ENCODE results near the gene ST6GALNAC4.

Gene ST6GALNAC4

GRCh38 chr9:127874301-127875221 is 42.3 kb downstream of the ST6GALNAC4 start:
- in situ Hi-C loops (cut with HindIII; ENCODE audit: low sequenced_read_pairs): loop anchor here (25.0 kb wide), 1 partner anchor 237 kb away; no protein-coding TSS in a partner anchor

DNA sequence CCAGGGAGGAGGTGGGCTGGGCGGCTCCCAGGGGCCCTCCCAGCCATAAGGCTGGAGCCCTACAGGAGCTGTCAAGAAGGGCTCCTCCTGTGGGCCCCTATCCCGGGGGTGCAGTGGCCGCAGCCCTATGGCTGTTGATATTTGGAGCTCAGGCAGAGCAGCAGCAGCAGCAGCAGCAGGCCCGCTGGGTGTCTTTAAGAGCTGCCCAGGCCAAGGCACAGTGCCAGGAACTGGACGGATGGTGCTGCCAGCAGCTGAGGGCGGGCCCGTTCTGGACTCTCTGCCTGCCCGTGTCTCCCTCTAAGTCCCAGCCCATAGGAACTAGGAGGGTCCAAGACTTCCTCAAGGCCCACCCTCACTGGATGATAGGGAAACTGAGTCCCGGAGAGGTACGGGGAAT is 43.0 kb downstream of the ST6GALNAC4 start:
- in situ Hi-C loops (cut with HindIII; ENCODE audit: low sequenced_read_pairs): loop anchor here (25.0 kb wide), 1 partner anchor 237 kb away; no protein-coding TSS in a partner anchor

GRCh38 chr9:127873223-127873691 is 43.6 kb downstream of the ST6GALNAC4 start:
- in situ Hi-C loops (cut with HindIII; ENCODE audit: low sequenced_read_pairs): loop anchor here (25.0 kb wide), 1 partner anchor 236 kb away; no protein-coding TSS in a partner anchor

DNA sequence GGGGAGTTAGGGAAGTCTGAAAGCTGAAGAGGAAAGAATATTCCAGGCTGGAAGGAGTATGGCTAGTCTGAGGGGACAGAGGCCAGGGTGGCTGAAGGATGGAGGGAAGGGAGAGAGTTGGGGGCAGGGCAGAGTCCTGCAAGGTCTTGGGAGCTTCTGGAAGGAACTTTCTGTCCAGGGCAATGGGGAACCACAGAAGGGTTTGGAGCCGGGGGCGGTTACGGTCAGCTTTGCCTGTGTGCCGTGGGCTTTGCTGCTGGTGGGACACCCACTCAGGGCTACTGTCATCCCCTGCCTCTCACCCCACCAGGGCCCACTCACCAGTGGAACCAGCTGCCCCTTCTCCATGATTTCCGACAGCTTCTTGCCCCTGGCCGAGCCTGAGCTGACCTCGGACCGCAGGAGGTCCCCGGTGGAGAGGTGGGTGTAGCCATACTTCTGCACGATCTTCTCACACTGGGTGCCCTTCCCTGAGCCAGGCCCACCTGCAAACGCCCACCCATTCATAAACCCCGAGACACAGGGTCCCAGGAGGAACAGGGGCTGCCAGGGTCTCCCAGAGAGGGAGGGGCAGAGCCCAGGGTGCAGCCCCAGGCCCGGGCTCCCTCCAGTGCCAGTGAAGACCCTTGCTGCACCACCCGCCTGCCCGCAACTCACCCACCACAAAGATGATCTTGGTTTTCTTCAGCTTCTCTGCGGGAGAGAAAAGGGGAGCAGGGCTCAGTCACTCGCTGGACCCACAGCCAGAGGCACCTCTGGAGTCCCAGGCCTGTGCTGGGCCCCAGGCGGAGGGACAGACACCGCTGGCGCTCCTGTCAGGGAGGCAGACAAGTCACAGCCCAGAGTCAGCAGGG is 44.2 kb downstream of the ST6GALNAC4 start:
- in situ Hi-C loops (cut with HindIII; ENCODE audit: low sequenced_read_pairs): loop anchor here (25.0 kb wide), 1 partner anchor 235 kb away; no protein-coding TSS in a partner anchor

DNA sequence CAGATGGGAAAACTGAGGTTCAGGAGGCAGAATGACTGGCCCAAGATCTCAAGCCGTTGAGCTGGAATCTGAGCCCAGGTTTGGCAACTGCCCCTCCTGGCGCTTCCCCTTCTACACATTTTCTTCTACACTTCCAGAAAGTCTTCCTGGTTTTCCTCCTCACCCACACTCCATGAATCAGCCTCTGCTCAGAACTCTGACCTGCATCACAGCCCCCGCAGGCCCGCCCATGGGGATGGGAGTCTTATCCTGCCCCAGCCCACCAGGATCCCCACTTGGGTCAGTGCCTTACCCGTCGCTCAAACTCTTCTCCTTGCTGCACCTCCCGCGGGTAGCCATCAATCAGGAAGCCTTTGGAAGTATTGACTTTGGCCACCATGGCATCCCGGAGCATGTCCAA is 45.3 kb downstream of the ST6GALNAC4 start:
- in situ Hi-C loops (cut with HindIII; ENCODE audit: low sequenced_read_pairs): loop anchor here (25.0 kb wide), 1 partner anchor 234 kb away; no protein-coding TSS in a partner anchor

- in situ Hi-C loops (cut with HindIII; ENCODE audit: low sequenced_read_pairs): loop anchor here (25.0 kb wide), 1 partner anchor 234 kb away; no protein-coding TSS in a partner anchor
These were observed 46.0 kb downstream of the ST6GALNAC4 start for GRCh38 chr9:127870887-127871286.

- in situ Hi-C loops (cut with HindIII; ENCODE audit: low sequenced_read_pairs): loop anchor here (25.0 kb wide), 1 partner anchor 233 kb away; no protein-coding TSS in a partner anchor
These were observed 46.7 kb downstream of the ST6GALNAC4 start for GRCh38 chr9:127870153-127870491.

GRCh38 chr9:127869310-127870152 is 47.3 kb downstream of the ST6GALNAC4 start:
- in situ Hi-C loops (cut with HindIII; ENCODE audit: low sequenced_read_pairs): loop anchor here (10.0 to 25.0 kb wide), 2 partner anchors 105 to 232 kb away; no protein-coding TSS in a partner anchor

- in situ Hi-C loops (cut with HindIII; ENCODE audit: low sequenced_read_pairs): loop anchor here (10.0 to 25.0 kb wide), 2 partner anchors 104 to 231 kb away; no protein-coding TSS in a partner anchor
These were observed 48.5 kb downstream of the ST6GALNAC4 start for GRCh38 chr9:127868278-127868902.

DNA sequence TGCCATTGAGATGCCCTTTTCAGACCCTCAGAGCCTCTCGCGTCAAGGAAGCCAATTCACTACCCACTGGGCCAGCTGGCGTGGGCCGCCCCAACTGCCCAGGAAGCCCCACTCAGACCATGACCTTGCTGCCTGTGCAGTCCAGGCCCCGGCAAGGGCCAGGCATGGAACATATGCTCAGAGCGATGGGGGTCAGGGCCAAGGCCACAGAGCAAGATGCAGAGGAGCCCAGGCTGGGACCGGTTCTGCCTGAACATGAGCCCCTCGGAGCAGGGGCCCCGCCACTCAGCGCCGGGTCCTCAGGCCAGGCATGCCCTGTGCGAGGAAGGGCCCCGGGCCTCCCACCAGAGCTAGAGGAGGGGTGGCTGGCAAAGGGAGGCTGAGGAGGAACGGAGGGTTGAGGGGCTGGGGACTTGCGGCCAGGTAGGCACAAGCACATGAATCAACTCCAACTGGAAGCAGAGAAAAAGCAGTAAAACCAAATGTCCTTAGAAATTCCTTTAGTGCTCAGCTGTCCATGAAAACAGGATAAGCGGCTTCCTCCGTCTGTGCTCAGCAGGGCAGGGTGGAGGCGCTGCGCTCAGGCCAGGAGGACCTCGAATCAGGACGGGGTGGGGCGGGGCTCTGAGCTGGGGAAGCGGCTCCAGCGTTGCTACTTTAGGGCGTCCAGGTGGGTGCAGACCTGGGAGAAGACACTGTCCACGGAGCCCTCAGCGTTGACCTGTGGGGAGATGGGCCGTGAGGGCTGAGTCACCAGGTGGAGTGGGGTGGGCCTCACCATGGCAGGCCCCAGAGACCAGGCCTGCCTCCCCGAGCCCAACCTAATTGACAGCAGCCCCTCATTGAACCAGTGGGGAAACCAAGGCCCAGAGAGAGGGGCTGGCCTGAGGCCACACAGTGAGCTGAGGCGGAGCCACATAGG is 49.2 kb downstream of the ST6GALNAC4 start:
- in situ Hi-C loops (cut with HindIII; ENCODE audit: low sequenced_read_pairs): loop anchor here (10.0 to 25.0 kb wide), 2 partner anchors 103 to 230 kb away; no protein-coding TSS in a partner anchor

DNA sequence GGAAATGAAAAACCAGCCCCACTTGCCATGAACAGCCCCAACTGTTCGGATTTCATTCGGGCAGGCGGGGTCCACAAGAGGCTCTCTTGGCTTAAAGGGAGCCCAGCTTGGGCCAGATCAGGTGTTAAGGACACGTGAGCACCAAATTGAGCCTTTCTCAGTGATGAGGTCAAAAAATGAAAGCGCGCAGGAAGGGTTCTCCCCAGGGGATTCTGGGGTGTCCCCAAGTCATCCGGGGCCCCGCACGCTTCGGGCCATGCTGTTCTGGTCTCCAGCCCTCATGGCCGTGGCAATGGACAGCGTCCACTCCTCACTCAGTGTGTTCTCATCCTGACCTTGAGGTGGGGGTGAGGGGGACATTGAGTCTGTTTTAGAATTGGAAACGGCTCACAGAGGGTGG is 50.3 kb downstream of the ST6GALNAC4 start:
- in situ Hi-C loops (cut with HindIII; ENCODE audit: low sequenced_read_pairs): loop anchor here (10.0 to 25.0 kb wide), 2 partner anchors 102 to 229 kb away; no protein-coding TSS in a partner anchor

- in situ Hi-C loops (cut with HindIII; ENCODE audit: low sequenced_read_pairs): loop anchor here (10.0 to 25.0 kb wide), 2 partner anchors 101 to 229 kb away; no protein-coding TSS in a partner anchor
These were observed 51.0 kb downstream of the ST6GALNAC4 start for GRCh38 chr9:127865645-127866464.

- in situ Hi-C loops (cut with HindIII; ENCODE audit: low sequenced_read_pairs): loop anchor here (10.0 to 25.0 kb wide), 2 partner anchors 98 to 226 kb away; no protein-coding TSS in a partner anchor
These were observed 53.6 kb downstream of the ST6GALNAC4 start for GRCh38 chr9:127863191-127863621.

DNA sequence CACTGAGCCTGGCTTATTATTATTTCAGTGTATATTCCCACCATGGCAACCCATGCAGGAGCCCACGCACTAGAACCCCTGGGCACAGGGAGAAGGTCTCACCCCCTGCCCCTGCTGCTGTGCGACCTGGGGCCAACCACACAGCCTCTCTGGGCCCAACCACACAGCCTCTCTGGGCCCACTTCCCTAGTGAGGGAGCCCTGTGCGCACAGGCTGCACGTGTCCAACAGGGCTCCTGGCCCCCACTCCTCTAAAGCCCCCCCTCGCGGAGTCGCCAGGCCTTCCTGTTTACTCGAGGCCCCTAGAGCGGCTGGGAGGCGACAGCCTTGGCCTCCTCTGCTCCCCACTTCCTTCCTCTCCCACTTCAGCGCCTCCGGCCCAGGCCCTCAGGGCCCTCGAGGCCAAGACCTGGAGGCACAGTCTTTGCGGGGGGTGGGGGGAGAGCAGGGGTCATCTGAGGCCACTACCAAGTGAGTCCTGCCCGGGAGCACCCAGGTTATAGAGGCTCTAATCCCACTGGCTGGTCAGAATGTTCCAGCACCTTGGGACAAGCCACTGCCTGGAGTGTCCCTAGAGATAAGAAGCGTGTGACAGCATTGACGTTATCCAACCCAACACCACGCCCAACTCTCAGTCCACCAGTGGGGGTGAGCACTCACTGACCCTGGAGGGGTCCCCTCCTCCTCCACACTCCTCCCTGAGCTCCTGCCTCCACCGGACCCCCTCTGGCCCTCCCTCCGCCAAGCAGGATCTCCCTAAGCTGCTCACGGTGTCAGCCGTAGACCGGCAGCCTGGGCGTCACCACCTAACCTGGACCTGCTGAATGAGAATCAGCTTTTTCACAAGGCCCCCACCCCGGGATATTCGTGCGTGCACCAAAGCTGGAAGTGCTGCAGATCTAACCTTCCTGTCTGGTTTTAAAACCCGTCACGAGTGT is 54.5 kb downstream of the ST6GALNAC4 start:
- in situ Hi-C loops (cut with HindIII; ENCODE audit: low sequenced_read_pairs): loop anchor here (10.0 to 25.0 kb wide), 2 partner anchors 98 to 225 kb away; no protein-coding TSS in a partner anchor

DNA sequence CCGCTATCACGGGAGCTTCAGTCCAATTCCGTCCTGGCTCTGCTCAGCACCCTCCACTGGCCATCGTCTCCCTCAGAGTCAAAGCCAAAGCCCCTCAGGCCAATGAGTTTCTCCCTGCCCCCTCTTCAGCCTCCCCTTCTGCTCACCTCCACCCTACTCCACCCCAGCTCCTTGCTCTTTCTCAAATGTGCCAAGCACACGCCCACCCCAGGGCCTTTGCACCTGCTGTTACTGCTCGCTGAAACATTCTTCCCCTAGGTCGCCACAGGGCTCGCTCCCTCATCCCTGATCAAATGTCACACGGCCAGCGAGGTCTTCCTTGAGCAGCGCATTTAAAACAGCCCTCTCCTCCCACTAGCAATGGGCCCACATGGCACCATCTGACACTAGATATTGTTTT is 56.1 kb downstream of the ST6GALNAC4 start:
- in situ Hi-C loops (cut with HindIII; ENCODE audit: low sequenced_read_pairs): loop anchor here (10.0 to 25.0 kb wide), 2 partner anchors 96 to 223 kb away; no protein-coding TSS in a partner anchor

DNA sequence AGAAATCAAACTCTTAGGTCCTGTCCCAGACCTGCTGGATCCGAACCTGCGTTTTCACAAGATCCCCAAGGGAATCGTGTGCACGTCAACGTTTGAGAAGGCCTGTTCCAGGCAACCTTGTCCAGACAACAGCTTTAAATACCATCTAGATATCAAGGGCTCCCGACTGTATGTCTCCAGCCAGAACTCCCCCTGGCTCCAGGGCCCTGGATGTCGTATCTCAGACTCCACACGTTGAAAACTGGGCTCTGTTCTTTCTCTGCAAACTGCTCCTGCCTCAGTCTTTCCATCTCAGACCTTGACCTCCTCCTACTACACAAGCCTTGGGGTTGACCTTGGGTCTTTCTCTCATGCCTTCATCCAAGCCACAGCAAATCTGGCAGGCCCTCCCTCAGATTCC is 56.6 kb downstream of the ST6GALNAC4 start:
- in situ Hi-C loops (cut with HindIII; ENCODE audit: low sequenced_read_pairs): loop anchor here (10.0 to 25.0 kb wide), 2 partner anchors 95 to 223 kb away; no protein-coding TSS in a partner anchor
